Measurements from ENCODE around the gene FGGY.

GRCh38 chr1:59580257-59580656 lies 283.4 kb downstream of the FGGY start:
- TF ChIP-seq MYC (IDR thresholded peaks at IDR 0.05; ENCODE audit: low read depth, low read length): no peak
- TF ChIP-seq, protein P1, sequence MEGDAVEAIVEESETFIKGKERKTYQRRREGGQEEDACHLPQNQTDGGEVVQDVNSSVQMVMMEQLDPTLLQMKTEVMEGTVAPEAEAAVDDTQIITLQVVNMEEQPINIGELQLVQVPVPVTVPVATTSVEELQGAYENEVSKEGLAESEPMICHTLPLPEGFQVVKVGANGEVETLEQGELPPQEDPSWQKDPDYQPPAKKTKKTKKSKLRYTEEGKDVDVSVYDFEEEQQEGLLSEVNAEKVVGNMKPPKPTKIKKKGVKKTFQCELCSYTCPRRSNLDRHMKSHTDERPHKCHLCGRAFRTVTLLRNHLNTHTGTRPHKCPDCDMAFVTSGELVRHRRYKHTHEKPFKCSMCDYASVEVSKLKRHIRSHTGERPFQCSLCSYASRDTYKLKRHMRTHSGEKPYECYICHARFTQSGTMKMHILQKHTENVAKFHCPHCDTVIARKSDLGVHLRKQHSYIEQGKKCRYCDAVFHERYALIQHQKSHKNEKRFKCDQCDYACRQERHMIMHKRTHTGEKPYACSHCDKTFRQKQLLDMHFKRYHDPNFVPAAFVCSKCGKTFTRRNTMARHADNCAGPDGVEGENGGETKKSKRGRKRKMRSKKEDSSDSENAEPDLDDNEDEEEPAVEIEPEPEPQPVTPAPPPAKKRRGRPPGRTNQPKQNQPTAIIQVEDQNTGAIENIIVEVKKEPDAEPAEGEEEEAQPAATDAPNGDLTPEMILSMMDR (IDR thresholded peaks at IDR 0.05; ENCODE audit: extremely low read depth in 1 of 2, insufficient read depth in 1 of 2, low read depth in 1 of 2, low read length in 2 of 2): no peak
- no peak for TF ChIP-seq POLR2A (IDR thresholded peaks at IDR 0.05; ENCODE audit: low read depth, low read length)

Data from endothelial cell of umbilical vein (primary cell).